Epithelial cell of esophagus (primary cell): ENCODE measurements around the gene DYNLL1.

Source experiments
- DNase-seq: peaks from one replicate; pipeline ENCODE4 v3.0.0; 2010; ENCODE audit warnings: low read depth
- H3K4me3 ChIP-seq: 2 replicates; pipeline ENCODE4 v1.5.1; 2011; ENCODE audit warnings: mild to moderate bottlenecking, low read length, control low read depth
- CTCF ChIP-seq: IDR thresholded peaks from 2 replicates; pipeline ENCODE4 v1.5.1; 2011; ENCODE audit warnings: low read depth, mild to moderate bottlenecking, low read length, control low read depth, inconsistent platforms; ENCODE audit not compliant: insufficient read depth; ENCODE audit errors: missing control alignments

The DYNLL1 gene

GRCh38 chr12:120539303-120539702 lies 43.4 kb downstream of the DYNLL1 start:
- peak; percentile 65 for DNase-seq
- TF ChIP-seq CTCF: no peak
- H3K4me3 ChIP-seq: no peak overlapping the region

DNA sequence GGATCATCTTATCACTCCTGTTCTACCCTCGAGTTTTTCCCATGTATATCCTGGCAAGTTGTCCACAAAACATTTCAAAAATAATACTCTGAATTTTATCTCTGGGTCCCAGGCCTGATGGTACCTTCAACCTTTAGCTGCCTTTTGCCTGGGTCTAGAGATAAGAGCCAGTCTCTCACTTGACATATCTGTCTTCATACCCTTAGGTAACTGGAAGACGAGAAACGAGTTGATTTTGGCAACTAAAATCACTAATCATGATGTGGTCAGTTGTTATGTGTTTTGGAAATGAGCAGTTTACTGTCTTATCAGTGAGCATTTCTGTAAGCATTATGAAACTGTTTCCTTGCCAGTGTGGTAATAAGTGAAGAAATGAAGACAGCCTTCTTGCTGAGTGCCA lies 44.5 kb downstream of the DYNLL1 start:
- TF ChIP-seq CTCF: no peak
- H3K4me3 ChIP-seq: no peak overlapping the region
- no peak for DNase-seq

- no peak for TF ChIP-seq CTCF
- H3K4me3 ChIP-seq: no peak overlapping the region
- no peak for DNase-seq
Measured at GRCh38 chr12:120542166-120542565, 46.3 kb downstream of the DYNLL1 start.

- TF ChIP-seq CTCF: no peak
- H3K4me3 ChIP-seq: no peak overlapping the region
- DNase-seq: no peak
Measured at GRCh38 chr12:120544691-120545090, 48.8 kb downstream of the DYNLL1 start.

DNA sequence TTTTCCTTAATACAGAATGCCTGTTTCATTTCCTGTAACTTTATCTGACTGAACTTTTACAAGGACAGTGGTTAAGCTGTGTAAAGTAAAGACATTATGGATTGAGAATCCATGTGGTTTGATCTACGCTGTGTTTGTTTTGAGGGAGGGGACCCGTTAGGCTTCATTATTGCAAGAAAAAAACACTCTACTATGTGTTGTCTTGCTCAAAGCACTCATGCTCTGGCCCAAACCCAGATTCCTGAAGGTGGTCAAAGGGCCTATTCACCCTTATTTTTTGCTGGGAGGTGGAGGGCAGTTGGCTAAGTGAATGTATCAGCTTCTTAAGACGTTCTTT lies 50.1 kb downstream of the DYNLL1 start:
- TF ChIP-seq CTCF: no peak
- DNase-seq: no peak
- H3K4me3 ChIP-seq: no peak overlapping the region
